ENCODE measurements around the gene HK1. TPM values are rescaled to one million over a fixed set of nuclear protein-coding genes. Genes with fewer than 3 reads are reported as not detected.

Gene HK1
- polyA plus RNA-seq, 1 experiment, result 47.5 TPM

DNA sequence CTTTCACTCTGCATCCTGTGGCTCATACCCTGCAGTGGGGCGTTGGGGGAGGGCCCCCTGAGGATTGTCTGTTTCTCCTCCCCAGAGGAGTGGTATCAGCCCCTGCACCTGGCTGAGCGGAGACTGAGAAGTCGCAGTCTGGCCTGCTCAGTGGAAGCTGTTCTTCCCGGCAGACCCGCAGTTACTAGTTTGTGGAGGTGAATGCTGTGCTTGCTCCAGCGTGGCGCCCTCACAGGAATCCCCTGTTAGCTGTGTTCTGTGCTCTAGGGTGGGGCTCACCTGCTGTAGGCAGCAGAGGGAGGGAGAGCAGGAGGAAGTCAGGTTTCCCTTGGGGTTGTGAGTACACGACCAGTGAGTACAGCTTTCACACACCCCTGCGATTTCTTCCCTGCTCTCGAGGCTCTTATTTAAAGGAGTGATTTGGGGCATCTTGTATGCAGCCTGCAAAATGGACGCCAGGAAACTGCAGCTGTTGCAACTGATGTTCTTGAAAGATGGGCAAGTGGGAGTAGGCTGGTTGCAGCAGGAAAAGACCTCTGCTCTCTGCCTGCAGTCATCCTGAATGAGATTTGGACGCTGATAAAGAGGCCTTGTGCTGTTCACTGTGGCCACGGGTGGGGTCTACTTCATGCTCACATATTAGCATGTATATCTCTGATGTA is 66.4 kb downstream of the HK1 start:
- POLR2A ChIA-PET, result no interaction called here

DNA sequence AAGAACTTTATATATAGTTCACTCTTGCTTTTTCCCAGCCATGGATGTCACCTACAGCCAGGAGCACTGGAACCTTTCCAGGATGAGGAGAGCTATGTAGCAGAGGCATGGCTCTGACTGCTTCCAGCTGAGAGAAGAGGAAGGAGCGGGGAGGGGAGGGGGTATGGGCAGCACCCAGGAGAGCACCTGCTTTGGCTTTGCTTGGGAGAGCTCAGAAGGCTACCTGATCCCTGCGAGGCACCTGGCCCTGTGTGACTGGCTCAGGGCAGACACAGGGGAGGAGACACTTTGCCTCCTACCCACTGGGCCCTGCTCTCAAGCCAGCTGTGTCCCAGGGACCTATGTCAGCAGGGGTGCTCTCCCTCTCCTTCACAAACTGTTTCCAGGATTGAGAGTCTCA is 67.1 kb downstream of the HK1 start:
- POLR2A ChIA-PET, result no interaction called here
- H3K36me3 ChIP-seq (ENCODE audit: control insufficient read depth, insufficient read depth, low read length), result peaks cover 5% of the 10 kb centered on the region

More for the DNA sequence above, 66.4 kb downstream of the HK1 start:
- TF ChIP-seq, protein P1, sequence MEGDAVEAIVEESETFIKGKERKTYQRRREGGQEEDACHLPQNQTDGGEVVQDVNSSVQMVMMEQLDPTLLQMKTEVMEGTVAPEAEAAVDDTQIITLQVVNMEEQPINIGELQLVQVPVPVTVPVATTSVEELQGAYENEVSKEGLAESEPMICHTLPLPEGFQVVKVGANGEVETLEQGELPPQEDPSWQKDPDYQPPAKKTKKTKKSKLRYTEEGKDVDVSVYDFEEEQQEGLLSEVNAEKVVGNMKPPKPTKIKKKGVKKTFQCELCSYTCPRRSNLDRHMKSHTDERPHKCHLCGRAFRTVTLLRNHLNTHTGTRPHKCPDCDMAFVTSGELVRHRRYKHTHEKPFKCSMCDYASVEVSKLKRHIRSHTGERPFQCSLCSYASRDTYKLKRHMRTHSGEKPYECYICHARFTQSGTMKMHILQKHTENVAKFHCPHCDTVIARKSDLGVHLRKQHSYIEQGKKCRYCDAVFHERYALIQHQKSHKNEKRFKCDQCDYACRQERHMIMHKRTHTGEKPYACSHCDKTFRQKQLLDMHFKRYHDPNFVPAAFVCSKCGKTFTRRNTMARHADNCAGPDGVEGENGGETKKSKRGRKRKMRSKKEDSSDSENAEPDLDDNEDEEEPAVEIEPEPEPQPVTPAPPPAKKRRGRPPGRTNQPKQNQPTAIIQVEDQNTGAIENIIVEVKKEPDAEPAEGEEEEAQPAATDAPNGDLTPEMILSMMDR (IDR thresholded peaks at IDR 0.05; ENCODE audit: insufficient read depth, low read depth, low read length), result no peak
- no peaks in the 10 kb centered on the region for H3K27me3 ChIP-seq (ENCODE audit: control insufficient read depth, insufficient read depth, low read length)
- DNase-seq (ENCODE audit: low read depth), result no peak
- peaks cover 5% of the 10 kb centered on the region for H3K36me3 ChIP-seq (ENCODE audit: control insufficient read depth, insufficient read depth, low read length)
- H3K4me3 ChIP-seq (ENCODE audit: low read depth, low read length), result no peak overlapping the region
- CTCF ChIA-PET, result interaction anchor here (0.5 kb wide), 1 partner anchor 21 kb away, joined by 3 read pairs; no protein-coding TSS in a partner anchor

DNA sequence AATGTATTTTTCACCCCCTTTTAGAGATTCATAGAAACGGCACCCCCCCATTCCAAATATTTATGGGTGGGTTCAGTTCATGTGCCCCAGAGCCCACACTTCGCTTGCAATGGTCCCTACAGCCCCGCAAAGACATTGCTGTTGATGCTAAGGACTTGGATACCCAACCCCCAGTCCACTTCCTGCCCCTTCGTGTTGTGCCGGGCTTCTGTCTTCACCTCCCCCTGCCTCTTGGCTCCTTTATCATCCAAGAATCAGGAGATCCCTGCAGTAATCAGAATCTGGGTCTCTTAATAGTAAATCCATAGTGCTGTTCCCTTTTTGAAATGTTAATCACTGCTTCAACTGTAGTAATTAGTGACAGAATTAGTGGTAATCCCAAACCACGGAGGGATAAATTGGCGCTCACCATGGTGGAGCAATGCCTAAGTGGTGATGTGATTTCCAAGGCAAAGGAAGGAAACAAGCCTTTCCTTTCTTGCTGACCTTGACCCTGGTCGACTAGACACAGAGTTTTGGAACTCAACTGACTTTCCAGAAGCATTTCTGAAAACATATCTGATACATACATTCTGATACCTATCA is 67.7 kb downstream of the HK1 start:
- no peak for DNase-seq (ENCODE audit: low read depth)
- Histone ChIP-seq H3K36me3 (ENCODE audit: control insufficient read depth, insufficient read depth, low read length) (peaks cover 5% of the 10 kb centered on the region), H3K27me3 (ENCODE audit: control insufficient read depth, insufficient read depth, low read length) (no peaks in the 10 kb centered on the region), H3K4me3 (ENCODE audit: low read depth, low read length) (no peak overlapping the region)
- ChIA-PET POLR2A (no interaction called here), CTCF (interaction anchor here (1.2 kb wide), 1 partner anchor 13 kb away, joined by 9 read pairs; no protein-coding TSS in a partner anchor)
- TF ChIP-seq, protein P1 (IDR thresholded peaks at IDR 0.05; ENCODE audit: insufficient read depth, low read depth, low read length), result no peak

More for the DNA sequence above, 67.1 kb downstream of the HK1 start:
- CTCF ChIA-PET, result no interaction called here
- DNase-seq (ENCODE audit: low read depth), result no peak
- TF ChIP-seq, protein P1 (IDR thresholded peaks at IDR 0.05; ENCODE audit: insufficient read depth, low read depth, low read length), result no peak
- H3K27me3 ChIP-seq (ENCODE audit: control insufficient read depth, insufficient read depth, low read length), result no peaks in the 10 kb centered on the region
- H3K4me3 ChIP-seq (ENCODE audit: low read depth, low read length), result no peak overlapping the region

DNA sequence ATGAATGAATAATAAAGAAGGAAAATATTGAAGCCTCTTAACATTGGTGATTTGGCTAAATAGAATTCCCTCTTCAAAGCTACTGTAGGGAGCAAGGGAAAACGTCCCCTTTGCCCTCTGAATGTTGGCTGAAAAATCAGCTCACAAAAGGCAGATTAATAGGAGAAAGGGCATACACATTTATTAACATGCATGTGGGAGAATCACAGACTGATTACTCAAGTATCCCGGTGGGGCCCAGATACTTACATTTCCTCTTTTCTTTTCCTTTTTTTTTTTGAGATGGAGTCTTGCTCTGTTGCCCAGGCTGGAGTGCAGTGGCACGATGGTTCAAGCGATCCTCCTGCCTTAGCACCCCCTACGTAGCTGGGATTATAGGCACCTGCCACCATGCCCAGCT is 68.5 kb downstream of the HK1 start:
- no peak for DNase-seq (ENCODE audit: low read depth)
- Histone ChIP-seq H3K36me3 (ENCODE audit: control insufficient read depth, insufficient read depth, low read length) (peaks cover 5% of the 10 kb centered on the region), H3K27me3 (ENCODE audit: control insufficient read depth, insufficient read depth, low read length) (no peaks in the 10 kb centered on the region), H3K4me3 (ENCODE audit: low read depth, low read length) (no peak overlapping the region)
- TF ChIP-seq, protein P1 (IDR thresholded peaks at IDR 0.05; ENCODE audit: insufficient read depth, low read depth, low read length), result no peak
- ChIA-PET POLR2A (no interaction called here), CTCF (interaction anchor here (1.2 kb wide), 1 partner anchor 14 kb away, joined by 9 read pairs; no protein-coding TSS in a partner anchor)

DNA sequence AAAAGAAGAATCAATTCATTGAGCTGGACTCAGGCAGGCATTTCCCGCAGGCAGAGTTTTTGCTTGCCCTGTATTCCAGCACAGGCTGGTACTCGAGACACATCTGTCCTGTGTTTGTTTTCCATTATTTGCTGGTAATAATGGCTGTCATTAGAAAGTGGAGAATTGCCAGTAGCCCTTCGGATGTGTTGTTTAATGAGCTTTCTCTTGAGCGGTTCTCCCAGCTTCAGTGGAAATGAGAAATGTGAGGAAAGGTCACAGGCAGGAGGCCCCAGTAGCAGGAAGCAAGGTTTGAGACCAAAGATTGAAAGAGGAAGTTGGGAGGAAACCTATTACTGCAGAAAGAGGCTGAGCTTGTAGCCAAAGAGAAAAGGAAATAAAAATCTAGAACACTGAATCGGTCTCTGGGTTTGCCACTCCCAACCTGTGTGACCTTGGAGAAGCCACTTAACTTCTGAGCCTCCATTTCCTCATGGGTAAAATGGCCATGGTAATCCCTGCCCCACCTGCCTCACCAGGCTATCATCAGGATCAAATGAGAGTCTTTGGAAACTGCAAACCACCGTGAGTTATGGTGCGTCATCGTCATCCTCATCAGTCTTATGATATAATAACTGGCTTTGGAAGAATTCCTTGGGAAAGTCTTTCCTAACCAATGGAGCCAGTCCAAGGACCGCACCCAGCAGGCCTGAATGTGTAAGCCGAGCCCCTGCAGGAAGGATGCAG is 70.7 kb downstream of the HK1 start:
- Histone ChIP-seq H3K27me3 (ENCODE audit: control insufficient read depth, insufficient read depth, low read length) (no peaks in the 10 kb centered on the region), H3K36me3 (ENCODE audit: control insufficient read depth, insufficient read depth, low read length) (peaks cover 5% of the 10 kb centered on the region), H3K4me3 (ENCODE audit: low read depth, low read length) (no peak overlapping the region)
- CTCF ChIA-PET, result interaction anchor here (0.5 to 2.7 kb wide), 5 partner anchors 9 to 158 kb away, joined by 3 to 12 read pairs (median 5); no protein-coding TSS in a partner anchor
- peak; percentile 77 for DNase-seq (ENCODE audit: low read depth)
- TF ChIP-seq, protein P1 (IDR thresholded peaks at IDR 0.05; ENCODE audit: insufficient read depth, low read depth, low read length), result no peak
- POLR2A ChIA-PET, result no interaction called here

Data from BJ (cell line).